A549 (cell line): ENCODE results near the gene ANXA2. TPM values are rescaled to one million over a fixed set of nuclear protein-coding genes. Genes with fewer than 3 reads are reported as not detected.

Experiments used
- ATAC-seq, 2 experiments: fragments of 200-7000 bp in 1 of 2; fragments of >200 bp in 1 of 2; cut with Nextera tagmentation in 1 of 2; cut with Tn5 transposase in 1 of 2; 3 replicates each; pipeline versions ENCODE4 v1.8.0 to v1.9.1; 2018 to 2020; ENCODE audit warnings: mild to moderate bottlenecking in 1 of 2, moderate library complexity in 1 of 2
- CTCF ChIA-PET: fragments of 300-600 bp; sonication (Branson Sonifier 250); formaldehyde crosslinking; extraction: SDS; loops from one replicate; lab custom pipeline; 2021; ENCODE audit warnings: antibody characterized with exemption, inconsistent platforms; lab: Yijun Ruan, JAX
- POLR2A ChIA-PET: fragments of 350-600 bp; formaldehyde crosslinking; extraction: SDS; loops from one replicate; lab custom pipeline; 2021; ENCODE audit warnings: antibody characterized with exemption, inconsistent platforms; lab: Yijun Ruan, JAX
- DNase-seq, 2 experiments: peaks; one replicate each; pipeline versions ENCODE4 v3.0.0 to v3.0.0-alpha.2; 2011 to 2016; ENCODE audit warnings: low read depth in 1 of 2, low spot score in 1 of 2
- FAIRE-seq: peaks from 2 replicates; lab custom pipeline; 2011; peaks lifted over from hg19 to GRCh38; lab: Jason Lieb, UNC
- H3K27ac ChIP-seq, 2 experiments: fragments of >200 bp; sonication (Bioruptor Twin); formaldehyde crosslinking; 3 replicates each; pipeline ENCODE4 v1.5.1; 2016 to 2017
- H3K4me1 ChIP-seq: fragments of >200 bp; sonication (Bioruptor Twin); formaldehyde crosslinking; 3 replicates; pipeline ENCODE4 v1.6.1; 2016
- H3K4me2 ChIP-seq: fragments of >200 bp; sonication (Bioruptor Twin); formaldehyde crosslinking; 3 replicates; pipeline ENCODE4 v1.6.1; 2016
- H3K4me3 ChIP-seq: fragments of >200 bp; sonication (Bioruptor Twin); formaldehyde crosslinking; 3 replicates; pipeline ENCODE4 v1.5.1; 2016
- H3K9me3 ChIP-seq: fragments of >200 bp; sonication (Bioruptor Twin); formaldehyde crosslinking; 3 replicates; pipeline ENCODE4 v1.6.1; 2016
- BCL3 ChIP-seq: fragments of >200 bp; sonication (Bioruptor Twin); formaldehyde crosslinking; IDR thresholded peaks from 3 replicates; pipeline ENCODE4 v1.6.1; 2016
- CEBPB ChIP-seq, 2 experiments: fragments of >200 bp in 1 of 2; sonication (Bioruptor Twin) in 1 of 2; formaldehyde crosslinking in 1 of 2; IDR thresholded peaks; 2 replicates each; pipeline ENCODE4 v1.6.1; 2012 to 2016
- CHD2 ChIP-seq: fragments of 150-350 bp; IDR thresholded peaks from 2 replicates; pipeline ENCODE4 v1.6.1; 2014; ENCODE audit warnings: low read length; ENCODE audit not compliant: partially characterized antibody
- CHD4 ChIP-seq: fragments of 200-600 bp; sonication (generic); IDR thresholded peaks from 2 replicates; pipeline ENCODE4 v1.6.1; 2016; ENCODE audit warnings: antibody characterized with exemption, mild to moderate bottlenecking, borderline replicate concordance
- CTCF ChIP-seq: fragments of >200 bp; sonication (Bioruptor Twin); formaldehyde crosslinking; IDR thresholded peaks from 3 replicates; pipeline ENCODE4 v1.5.1; 2016
- EHF ChIP-seq: fragments of 250-450 bp; sonication (Bioruptor Pico); IDR thresholded peaks from 2 replicates; pipeline ENCODE4 v1.5.0; 2020; ENCODE audit warnings: mild to moderate bottlenecking
- FOSB ChIP-seq: fragments of 250-450 bp; sonication (Bioruptor Pico); IDR thresholded peaks from 2 replicates; pipeline ENCODE4 v1.5.0; 2020; ENCODE audit warnings: mild to moderate bottlenecking, moderate library complexity
- HDAC2 ChIP-seq: fragments of 200-600 bp; sonication (generic); IDR thresholded peaks from 2 replicates; pipeline ENCODE4 v1.6.1; 2016
- HES2 ChIP-seq: fragments of >200 bp; sonication (Bioruptor Twin); formaldehyde crosslinking; IDR thresholded peaks from 2 replicates; pipeline ENCODE4 v1.6.1; 2016
- HEYL ChIP-seq: fragments of 250-450 bp; sonication (Bioruptor Pico); IDR thresholded peaks from 2 replicates; pipeline ENCODE4 v1.8.0; 2021; ENCODE audit warnings: mild to moderate bottlenecking, moderate library complexity
- HMGXB4 ChIP-seq: fragments of 250-450 bp; sonication (Bioruptor Pico); IDR thresholded peaks from 2 replicates; pipeline ENCODE4 v1.5.0; 2021; ENCODE audit warnings: mild to moderate bottlenecking, moderate library complexity, borderline replicate concordance
- HOXA7 ChIP-seq: fragments of 250-450 bp; sonication (Bioruptor Pico); IDR thresholded peaks from 2 replicates; pipeline ENCODE4 v1.5.0; 2020; ENCODE audit warnings: mild to moderate bottlenecking, moderate library complexity
- HOXB5 ChIP-seq: fragments of 250-450 bp; sonication (Bioruptor Pico); IDR thresholded peaks from 2 replicates; pipeline ENCODE4 v1.5.0; 2020; ENCODE audit warnings: mild to moderate bottlenecking, moderate library complexity
- KDM5A ChIP-seq: fragments of 200-600 bp; sonication (generic); IDR thresholded peaks from 2 replicates; pipeline ENCODE4 v1.6.1; 2016; ENCODE audit warnings: antibody characterized with exemption, mild to moderate bottlenecking
- NFE2L2 ChIP-seq: fragments of 150-350 bp; conservative IDR thresholded peaks from 2 replicates; pipeline ENCODE4 v1.6.1; 2014; ENCODE audit warnings: low read length
- NR3C1 ChIP-seq: fragments of >200 bp; sonication (Bioruptor Twin); formaldehyde crosslinking; IDR thresholded peaks from 3 replicates; pipeline ENCODE4 v1.6.1; 2017
- RAD21 ChIP-seq, 2 experiments: fragments of >200 bp in 1 of 2; sonication (Bioruptor Twin) in 1 of 2; formaldehyde crosslinking in 1 of 2; IDR thresholded peaks in 1 of 2; conservative IDR thresholded peaks in 1 of 2; 2 replicates in 1 of 2; 3 replicates in 1 of 2; pipeline ENCODE4 v1.6.1; 2012 to 2018; ENCODE audit warnings: inconsistent platforms in 1 of 2
- RARB ChIP-seq: fragments of 250-450 bp; sonication (Bioruptor Pico); IDR thresholded peaks from 2 replicates; pipeline ENCODE4 v1.8.0; 2021; ENCODE audit warnings: mild to moderate bottlenecking, moderate library complexity
- REST ChIP-seq: fragments of 200-600 bp; sonication (generic); IDR thresholded peaks from 2 replicates; pipeline ENCODE4 v1.6.1; 2016; ENCODE audit warnings: antibody characterized with exemption, mild to moderate bottlenecking, moderate library complexity
- SMC3 ChIP-seq: fragments of >200 bp; sonication (Bioruptor Twin); formaldehyde crosslinking; IDR thresholded peaks from 3 replicates; pipeline ENCODE4 v1.6.1; 2018; ENCODE audit warnings: inconsistent platforms
- SREBF2 ChIP-seq: fragments of 450-650 bp; IDR thresholded peaks from 2 replicates; pipeline ENCODE4 v1.6.1; 2014; ENCODE audit warnings: mild to moderate bottlenecking, moderate library complexity
- TFCP2L1 ChIP-seq: fragments of 250-450 bp; sonication (Bioruptor Pico); IDR thresholded peaks from 2 replicates; pipeline ENCODE4 v1.5.0; 2021; ENCODE audit warnings: mild to moderate bottlenecking
- TP53 ChIP-seq: fragments of 250-450 bp; sonication (Bioruptor Pico); IDR thresholded peaks from 2 replicates; pipeline ENCODE4 v1.5.0; 2021; ENCODE audit warnings: mild to moderate bottlenecking, moderate library complexity
- USF2 ChIP-seq: fragments of 450-650 bp; IDR thresholded peaks from 2 replicates; pipeline ENCODE4 v1.6.1; 2014; ENCODE audit warnings: antibody characterized with exemption
- ZC3H11A ChIP-seq: fragments of 450-650 bp; IDR thresholded peaks from 2 replicates; pipeline ENCODE4 v1.6.1; 2014; ENCODE audit warnings: antibody characterized with exemption, mild to moderate bottlenecking
- ZNF302 ChIP-seq: fragments of 250-450 bp; sonication (Bioruptor Pico); IDR thresholded peaks from 2 replicates; pipeline ENCODE4 v1.9.0; 2021; ENCODE audit warnings: inconsistent platforms, mild to moderate bottlenecking, moderate library complexity
- ZSCAN20 ChIP-seq: fragments of 250-450 bp; sonication (Bioruptor Pico); IDR thresholded peaks from 2 replicates; pipeline ENCODE4 v1.8.0; 2022; ENCODE audit warnings: mild to moderate bottlenecking, moderate library complexity
- WGBS: methylation state at CpG from one replicate; pipeline ENCODE4 v1.1.6; 2017; ENCODE audit errors: missing lambda C conversion rate; 5-methylcytosine and 5-hydroxymethylcytosine counted together
- polyA plus RNA-seq, 4 experiments: library from polyadenylated mRNA; depleted of rRNA in 3 of 4; stranded (reverse); fragments of >200 nt; fragmentation: RNase III in 1 of 4; extraction: RNeasy Plus Mini Kit Qiagen cat#74134 plus additional on column Dnase treatment in 1 of 4; gene quantifications; 2 replicates in 3 of 4; 3 replicates in 1 of 4; pipeline ENCODE4 v1.2.3, GENCODE V29; 2011 to 2017

The ANXA2 gene
- polyA plus RNA-seq, 2 of the 4 experiments (the other 2 are of a cell fraction), result 4,707 to 5,746 TPM

- peak; percentile 27; the same call in 1 of the 2 replicates for TF ChIP-seq ZNF302 (CRISPR knock-in tag)
- TF ChIP-seq RARB (CRISPR knock-in tag), result peak; percentile 55; the same call in 1 of the 2 replicates
- TF ChIP-seq SMC3, result no peak
- TF ChIP-seq HDAC2, result no peak
- TF ChIP-seq RAD21 (conservative IDR thresholded peaks at IDR 0.05 in 1 of 2, IDR thresholded peaks at IDR 0.05 in 1 of 2), result no peak
- peak; percentile 85; the same call in 1 of the 2 replicates for TF ChIP-seq FOSB (CRISPR knock-in tag)
- no peak for TF ChIP-seq KDM5A
- no peak for TF ChIP-seq HES2
- TF ChIP-seq HOXA7, result peak; percentile 82
- peak; percentile 65; the same call in 1 of the 2 replicates for TF ChIP-seq HOXB5 (CRISPR knock-in tag)
Measured at GRCh38 chr15:60372227-60372626, 25.6 kb downstream of the ANXA2 start (continued).

- peak overlapping the region; percentile 94 for H3K4me2 ChIP-seq
- CTCF ChIA-PET, result interaction anchor here (0.7 to 11.8 kb wide), 8 partner anchors 11 to 71 kb away, joined by 3 to 174 read pairs (median 4); no protein-coding TSS in a partner anchor
- POLR2A ChIA-PET, result interaction anchor here (1.3 to 4.9 kb wide), 8 partner anchors 8 to 43 kb away, joined by 3 to 51 read pairs (median 10); partner anchors contain the start of gene ANXA2
- peak; percentile 94 for FAIRE-seq
- 1% methylated on average over 20 of the region's 20 CpGs for WGBS
- H3K27ac ChIP-seq, result peak overlapping the region; percentile 90
- peak overlapping the region; percentile 10 for H3K4me3 ChIP-seq
- no peaks in the 10 kb centered on the region for H3K9me3 ChIP-seq
- peak; percentile 20 to 44 for ATAC-seq
- peak; percentile 89 to 98 for DNase-seq
- peaks cover 79% of the 10 kb centered on the region for H3K4me1 ChIP-seq
- TF ChIP-seq SMC3 (peak; percentile 47), EHF (CRISPR knock-in tag) (peak; percentile 83), CHD2 (no peak), HEYL (peak; percentile 73; the same call in 1 of the 2 replicates), HMGXB4 (no peak), USF2 (peak; percentile 21; the same call in 1 of the 2 replicates), CTCF (peak; percentile 18; the same call in 1 of the 3 replicates), TFCP2L1 (CRISPR knock-in tag) (peak; percentile 71; the same call in 1 of the 2 replicates), REST (no peak), ZSCAN20 (0 out of 2 replicates have a peak, but pooled peaks have one; percentile 12), TP53 (peak; percentile 73; the same call in 1 of the 2 replicates), NFE2L2 (peak; percentile 52; the same call in 1 of the 2 replicates), CHD4 (no peak), FOSB (CRISPR knock-in tag) (peak; percentile 73; the same call in 1 of the 2 replicates), SREBF2 (no peak), ZC3H11A (no peak), ZNF302 (CRISPR knock-in tag) (peak; percentile 93), BCL3 (peak; percentile 91; the same call in 2 of the 3 replicates), CEBPB (IDR thresholded peaks at IDR 0.05) (peak; percentile 26 to 73; a peak in 3 of 4 replicates), NR3C1 (no peak)
Measured at GRCh38 chr15:60371175-60372051, 26.4 kb downstream of the ANXA2 start.
